Aorta (tissue), 5 donors: ENCODE data around the gene FOXA2. TPM values are rescaled to one million over a fixed set of nuclear protein-coding genes. Genes with fewer than 3 reads are reported as not detected.

Experiments
- ATAC-seq: fragments of 200-7000 bp; cut with Tn5 transposase; one replicate; pipeline ENCODE4 v1.9.1; 2022; ENCODE audit warnings: moderate library complexity; ENCODE audit not compliant: low FRiP score
- DNase-seq, 2 donors: peaks; one replicate each; pipeline ENCODE4 v3.0.0-alpha.2; 2020
- H3K27ac ChIP-seq, 2 donors: one replicate each; pipeline ENCODE4 v1.5.1; 2013; ENCODE audit warnings: low read length in 2 of 2, mild to moderate bottlenecking in 2 of 2, moderate library complexity in 2 of 2, control low read depth in 1 of 2, inconsistent platforms in 1 of 2, low read depth in 1 of 2
- H3K27me3 ChIP-seq, 2 donors: one replicate each; pipeline ENCODE4 v1.6.1; 2013; ENCODE audit warnings: control low read depth in 1 of 2, low read length in 1 of 2, mild to moderate bottlenecking in 1 of 2, moderate library complexity in 1 of 2; ENCODE audit not compliant: insufficient read depth in 2 of 2, control insufficient read depth in 1 of 2
- H3K36me3 ChIP-seq, 2 donors: one replicate each; pipeline ENCODE4 v1.6.1; 2013; ENCODE audit warnings: control low read depth in 1 of 2, low read length in 1 of 2, mild to moderate bottlenecking in 1 of 2; ENCODE audit not compliant: insufficient read depth in 2 of 2, control insufficient read depth in 1 of 2
- H3K4me1 ChIP-seq, 2 donors: one replicate each; pipeline ENCODE4 v1.6.1; 2013; ENCODE audit warnings: low read length in 2 of 2, control low read depth in 1 of 2, mild to moderate bottlenecking in 1 of 2, moderate library complexity in 1 of 2; ENCODE audit not compliant: insufficient read depth in 2 of 2, control insufficient read depth in 1 of 2
- H3K4me3 ChIP-seq, 2 donors: one replicate each; pipeline ENCODE4 v1.5.1; 2013; ENCODE audit warnings: low read length in 2 of 2, control low read depth in 1 of 2, mild to moderate bottlenecking in 1 of 2
- H3K9me3 ChIP-seq: one replicate; pipeline ENCODE4 v1.6.1; 2013; ENCODE audit warnings: mild to moderate bottlenecking, low read length; ENCODE audit not compliant: control insufficient read depth
- WGBS, 2 donors: extraction: QIAGEN DNeasy Blood & Tissue Kit; methylation state at CpG; one replicate each; pipeline ENCODE4 v1.1.7; 2013; 5-methylcytosine and 5-hydroxymethylcytosine counted together
- intact Hi-C, 2 donors: fragments of 100-400 bp; cut with DNase I; formaldehyde crosslinking; loops; one replicate each; pipeline versions ENCODE4 v1.14.2 to v1.15.0; 2022
- polyA plus RNA-seq, 2 donors: library from polyadenylated mRNA; stranded (reverse); fragments of 200-250 nt; gene quantifications; one replicate each; pipeline ENCODE4 v1.2.3, GENCODE V29; 2013
- total RNA-seq, 2 donors: library from RNA; stranded (reverse); fragmentation: NEBNext Ultra II Directional; extraction: Animal tissue kit (Norgen Biotek cat#: 25700); gene quantifications; one replicate each; pipeline ENCODE4 v1.2.1, GENCODE V29; 2021
- donor health status: healthy with polysubstance abuse.
- donor health status: Bipolar disorder and iron deficiency.
- donor health status: DM: no; HTN: no; CAD: no.
- donor health status: DM: no; HTN: no; CAD: no.
- donor health status: DM: yes; HTN: yes; CAD: no.

Gene FOXA2
- total and polyA plus RNA-seq, 4 donors = 0.88 TPM; not detected in 3

DNA sequence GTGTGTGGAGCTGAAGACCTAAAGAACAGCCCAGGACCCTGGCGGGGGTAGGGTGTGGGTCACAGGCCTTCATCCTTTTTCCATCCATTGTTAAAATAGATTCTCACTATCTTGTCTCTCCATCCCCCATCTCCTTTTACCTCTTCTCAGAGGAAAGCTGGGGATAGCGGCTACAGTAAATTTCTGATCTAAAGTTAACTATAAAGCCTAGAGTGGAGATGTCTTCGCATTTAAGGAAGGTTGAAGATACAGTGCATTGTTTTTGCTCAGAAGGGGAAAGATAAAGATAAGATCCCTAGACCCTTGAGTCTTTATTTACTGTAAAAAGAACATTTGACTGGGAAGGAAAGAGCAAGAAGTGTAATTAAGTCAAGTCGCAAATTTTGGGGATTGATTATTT lies 8.6 kb downstream of the FOXA2 start:
- intact Hi-C loops = no loop called here
- Histone ChIP-seq H3K9me3 (no peaks in the 10 kb centered on the region), H3K27ac (no peak overlapping the region), H3K4me3 (no peak overlapping the region), H3K4me1 (no peaks in the 10 kb centered on the region), H3K36me3 (no peaks in the 10 kb centered on the region), H3K27me3 (peaks cover 0 to 2% of the 10 kb centered on the region in 2 donors)
- WGBS, 2 donors = 43 to 56% methylated on average over 4 of the region's 4 CpGs
- no peak for ATAC-seq
- no peak for DNase-seq

DNA sequence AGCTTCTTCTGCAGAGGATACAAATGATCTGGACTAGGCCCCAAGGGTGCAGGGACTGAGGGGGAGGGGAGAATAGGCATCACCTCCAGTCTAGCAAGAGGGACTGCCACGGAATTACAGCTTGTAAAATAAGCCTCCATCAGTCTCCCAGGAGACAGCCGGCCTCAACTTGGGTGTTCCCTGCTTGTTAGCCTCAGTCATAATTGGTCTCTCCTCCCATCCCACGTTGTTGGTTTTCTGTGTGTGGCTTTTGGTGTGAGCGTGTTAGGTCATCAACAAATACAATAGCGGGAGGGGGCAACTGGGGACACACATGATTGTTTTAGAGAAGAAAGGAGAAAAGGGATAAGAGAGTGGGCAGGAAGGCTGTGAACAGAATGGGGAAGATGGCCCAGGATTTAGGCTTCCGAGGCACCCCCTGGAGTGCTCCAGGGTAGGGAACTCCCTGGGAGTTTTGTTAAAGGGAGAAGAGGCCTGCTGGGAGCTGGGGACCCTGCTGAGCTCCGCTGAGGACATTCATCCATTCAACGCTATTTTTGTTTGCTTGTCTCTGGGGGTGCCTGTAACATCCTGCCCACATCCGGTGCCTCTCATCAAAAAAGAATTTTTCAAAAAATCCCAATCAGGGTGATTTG lies 9.2 kb downstream of the FOXA2 start:
- Histone ChIP-seq H3K27me3 (no peaks in the 10 kb centered on the region), H3K9me3 (no peaks in the 10 kb centered on the region), H3K36me3 (no peaks in the 10 kb centered on the region), H3K4me1 (no peaks in the 10 kb centered on the region), H3K27ac (no peak overlapping the region), H3K4me3 (no peak overlapping the region)
- DNase-seq (no peak), ATAC-seq (no peak)
- intact Hi-C loops = no loop called here
- 33 to 39% methylated on average over 9 of the region's 9 CpGs for WGBS, 2 donors

DNA sequence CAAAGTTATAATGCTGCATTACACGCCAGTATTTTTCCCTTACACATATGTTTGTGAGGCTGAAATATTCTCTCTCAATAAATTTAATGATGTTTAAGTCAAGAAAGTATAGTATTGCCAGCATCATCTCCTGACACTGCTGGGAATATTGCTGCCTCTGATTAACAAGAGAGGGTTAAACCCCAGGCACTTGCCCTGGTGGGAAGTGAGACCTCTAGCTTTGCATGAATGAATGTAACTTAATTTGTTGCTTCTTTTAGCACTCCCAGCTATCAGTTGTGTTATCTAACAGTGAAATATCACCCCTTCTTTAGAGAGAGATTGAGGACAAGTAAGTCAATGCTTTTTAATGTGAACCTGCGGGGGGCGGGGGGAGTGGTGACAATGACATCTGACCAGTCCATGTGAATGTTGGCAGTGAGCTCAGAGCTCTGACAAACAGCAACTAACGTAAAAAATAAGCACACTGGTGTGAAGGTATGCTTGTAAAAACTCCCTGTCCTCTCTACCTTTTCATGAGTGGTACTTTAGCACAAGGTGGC lies 9.8 kb downstream of the FOXA2 start:
- Histone ChIP-seq H3K27ac (no peak overlapping the region), H3K4me1 (no peaks in the 10 kb centered on the region), H3K36me3 (no peaks in the 10 kb centered on the region), H3K4me3 (no peak overlapping the region), H3K27me3 (no peaks in the 10 kb centered on the region), H3K9me3 (no peaks in the 10 kb centered on the region)
- DNase-seq (no peak), ATAC-seq (no peak)
- intact Hi-C loops = no loop called here
- 30 to 43% methylated on average over 4 of the region's 4 CpGs for WGBS, 2 donors

DNA sequence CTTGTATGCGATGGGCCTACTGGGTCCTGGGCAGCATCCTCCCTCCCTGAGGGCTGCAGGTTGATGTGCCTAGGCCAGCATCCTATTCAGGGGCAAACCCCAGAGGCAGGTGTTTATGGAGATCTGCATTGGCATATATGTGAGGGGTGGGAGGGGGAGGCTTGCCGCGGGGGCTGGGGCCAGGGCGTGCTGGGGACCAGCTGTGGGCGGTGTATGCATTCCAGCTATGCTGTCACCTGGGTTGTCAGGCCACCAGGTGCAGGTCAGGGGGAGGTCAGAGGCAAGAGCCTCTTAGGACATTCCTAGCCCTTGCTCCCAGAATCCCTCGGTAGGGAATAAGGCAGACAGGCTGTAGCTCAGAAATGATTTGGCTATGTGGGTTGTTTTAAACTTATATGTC lies 11.9 kb downstream of the FOXA2 start:
- H3K4me3 ChIP-seq = no peak overlapping the region
- no peaks in the 10 kb centered on the region for H3K4me1 ChIP-seq
- 6 to 15% methylated on average over 6 of the region's 6 CpGs for WGBS, 2 donors
- intact Hi-C loops = no loop called here
- no peaks in the 10 kb centered on the region for H3K36me3 ChIP-seq
- H3K27ac ChIP-seq = no peak overlapping the region
- no peak for DNase-seq
- no peaks in the 10 kb centered on the region for H3K9me3 ChIP-seq
- no peak for ATAC-seq
- H3K27me3 ChIP-seq = no peaks in the 10 kb centered on the region

DNA sequence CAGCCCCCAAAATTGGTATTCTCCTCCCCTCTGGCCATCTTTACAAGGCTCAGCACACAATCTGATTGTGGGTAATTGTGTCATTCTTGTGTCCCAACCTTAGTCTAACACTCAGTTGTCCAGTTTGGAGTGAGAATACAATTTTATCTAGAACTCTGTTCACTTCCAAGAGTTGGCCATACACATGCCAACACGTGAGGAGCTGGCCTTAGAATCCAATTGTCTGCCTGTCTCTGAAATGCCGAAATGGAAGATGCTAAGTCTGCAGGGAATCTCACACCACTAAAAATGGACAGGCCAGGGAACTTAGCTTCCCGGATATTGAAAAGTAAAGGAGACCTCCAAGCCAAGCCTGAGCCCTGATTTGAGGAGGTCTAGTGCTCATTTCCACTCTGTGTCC lies 12.3 kb downstream of the FOXA2 start:
- DNase-seq = no peak
- no peak for ATAC-seq
- intact Hi-C loops = no loop called here
- whole genome bisulfite sequencing, 2 donors = 14 to 27% methylated on average over 3 of the region's 3 CpGs
- Histone ChIP-seq H3K4me3 (no peak overlapping the region), H3K27me3 (no peaks in the 10 kb centered on the region), H3K36me3 (no peaks in the 10 kb centered on the region), H3K4me1 (no peaks in the 10 kb centered on the region), H3K9me3 (no peaks in the 10 kb centered on the region), H3K27ac (no peak overlapping the region)

DNA sequence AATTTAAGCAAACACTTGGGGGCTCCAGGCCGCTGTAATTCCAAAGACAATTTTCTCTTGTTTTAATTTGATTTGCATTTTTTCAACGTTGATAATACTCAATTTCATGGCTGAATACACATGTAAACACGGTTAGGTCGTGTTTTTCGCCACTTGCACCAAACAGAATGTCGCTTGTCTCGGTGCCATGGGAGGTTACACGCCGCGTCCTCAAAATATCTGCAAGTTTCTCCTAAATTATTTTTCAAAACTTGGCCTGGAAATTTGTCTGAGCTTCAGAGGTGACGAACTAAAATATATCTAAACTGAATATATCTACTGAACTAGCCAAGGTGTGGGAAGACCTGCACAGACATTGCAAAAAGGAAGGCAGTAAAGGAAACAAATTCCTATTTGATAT lies 15.0 kb downstream of the FOXA2 start:
- DNase-seq (no peak), ATAC-seq (no peak)
- H3K4me3 ChIP-seq = no peak overlapping the region
- no peaks in the 10 kb centered on the region for H3K27me3 ChIP-seq
- no peaks in the 10 kb centered on the region for H3K4me1 ChIP-seq
- WGBS, 2 donors = 19 to 26% methylated on average over 11 of the region's 11 CpGs
- H3K9me3 ChIP-seq = no peaks in the 10 kb centered on the region
- intact Hi-C loops = no loop called here
- H3K36me3 ChIP-seq = no peaks in the 10 kb centered on the region
- H3K27ac ChIP-seq = no peak overlapping the region

DNA sequence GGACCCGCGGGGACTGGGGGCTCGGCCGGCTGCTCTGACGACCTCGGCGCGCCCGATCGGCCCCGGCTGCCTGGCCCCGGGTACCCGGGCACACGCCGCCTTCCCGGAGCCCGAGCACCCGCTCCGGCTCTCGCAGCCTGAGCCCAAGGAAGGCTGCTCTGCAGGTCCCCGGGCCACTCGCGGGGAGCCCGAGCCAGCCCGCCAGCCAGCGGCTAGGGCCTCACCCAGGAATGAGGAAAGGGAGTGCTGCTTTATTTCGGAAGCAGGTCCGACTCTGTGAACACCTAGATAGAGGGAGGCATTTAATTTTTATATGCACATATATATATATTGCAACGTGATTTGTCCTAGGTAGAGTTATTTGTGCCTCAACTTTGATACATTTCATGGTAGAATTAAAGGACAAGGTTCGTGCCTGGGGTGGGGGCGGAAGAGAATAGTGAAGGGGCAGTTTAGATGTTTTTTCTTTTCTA lies 15.5 kb downstream of the FOXA2 start:
- Histone ChIP-seq H3K4me1 (no peaks in the 10 kb centered on the region), H3K27me3 (no peaks in the 10 kb centered on the region), H3K27ac (no peak overlapping the region), H3K9me3 (no peaks in the 10 kb centered on the region), H3K36me3 (no peaks in the 10 kb centered on the region), H3K4me3 (no peak overlapping the region)
- 4 to 6% methylated on average over 27 to 31 of the region's 31 CpGs for WGBS, 2 donors
- intact Hi-C loops = no loop called here
- ATAC-seq = no peak
- DNase-seq = no peak

DNA sequence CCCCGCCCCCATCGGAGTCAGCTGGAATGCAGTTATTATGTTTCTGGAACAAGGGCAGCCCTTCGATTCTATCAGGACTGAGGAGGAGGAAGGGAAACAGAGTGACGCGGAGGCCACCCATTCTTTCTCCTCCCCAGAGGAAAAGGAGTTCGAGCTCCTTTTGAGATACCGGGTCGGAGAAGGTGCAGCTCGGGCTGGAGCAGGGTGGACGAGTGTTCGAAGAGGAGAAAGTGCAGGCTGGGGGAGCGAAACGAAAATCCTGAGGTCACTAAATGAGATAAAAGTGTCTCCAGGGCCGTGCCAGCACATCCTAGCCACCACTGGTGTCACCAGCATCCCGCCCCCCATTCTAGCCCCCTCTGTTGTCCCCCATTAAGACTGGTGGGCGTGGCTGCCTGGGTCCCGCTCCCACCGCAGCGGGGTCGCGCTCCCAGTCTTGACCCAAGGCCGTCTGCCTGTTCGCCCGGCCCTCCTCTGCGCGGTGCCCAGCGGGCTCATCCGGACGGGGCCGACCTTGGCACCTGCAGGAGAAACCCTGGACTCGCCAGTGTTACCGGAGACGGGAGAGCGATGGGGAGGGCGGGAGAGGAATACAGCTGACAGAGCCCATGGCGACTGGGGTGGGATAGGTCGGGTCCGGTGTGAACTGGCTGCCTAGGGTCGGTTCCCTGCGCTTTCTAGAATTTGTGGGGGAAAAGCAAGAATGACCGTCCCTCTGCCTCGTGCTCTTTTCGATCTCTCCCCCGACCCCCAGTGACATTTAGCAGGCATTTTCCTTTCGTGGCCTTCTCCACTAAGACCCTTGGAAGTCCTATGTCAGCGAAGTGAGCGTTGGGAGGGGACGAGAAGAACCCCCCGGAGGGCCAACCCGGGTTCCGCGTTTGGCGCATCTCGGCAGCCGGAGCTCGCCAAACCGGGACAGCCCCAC lies 16.2 kb downstream of the FOXA2 start:
- Histone ChIP-seq H3K27ac (no peak overlapping the region), H3K36me3 (no peaks in the 10 kb centered on the region), H3K4me3 (no peak overlapping the region), H3K4me1 (no peaks in the 10 kb centered on the region), H3K9me3 (no peaks in the 10 kb centered on the region), H3K27me3 (no peaks in the 10 kb centered on the region)
- 4% methylated on average over 56 to 57 of the region's 57 CpGs for WGBS, 2 donors
- intact Hi-C loops = no loop called here
- DNase-seq (no peak), ATAC-seq (no peak)
